ENCODE results near the gene PRKCE.
A peak's percentile ranks its signal among the peaks of the same experiment; 100 is the strongest.

The PRKCE gene

GRCh38 chr2:46007412-46007811 lies 355.9 kb downstream of the PRKCE start:
- DNase-seq = no peak

GRCh38 chr2:46008091-46008870 lies 356.8 kb downstream of the PRKCE start:
- no peak for DNase-seq

GRCh38 chr2:46009315-46009714 lies 357.8 kb downstream of the PRKCE start:
- DNase-seq = no peak

GRCh38 chr2:46009772-46010171 lies 358.3 kb downstream of the PRKCE start:
- DNase-seq = no peak

DNA sequence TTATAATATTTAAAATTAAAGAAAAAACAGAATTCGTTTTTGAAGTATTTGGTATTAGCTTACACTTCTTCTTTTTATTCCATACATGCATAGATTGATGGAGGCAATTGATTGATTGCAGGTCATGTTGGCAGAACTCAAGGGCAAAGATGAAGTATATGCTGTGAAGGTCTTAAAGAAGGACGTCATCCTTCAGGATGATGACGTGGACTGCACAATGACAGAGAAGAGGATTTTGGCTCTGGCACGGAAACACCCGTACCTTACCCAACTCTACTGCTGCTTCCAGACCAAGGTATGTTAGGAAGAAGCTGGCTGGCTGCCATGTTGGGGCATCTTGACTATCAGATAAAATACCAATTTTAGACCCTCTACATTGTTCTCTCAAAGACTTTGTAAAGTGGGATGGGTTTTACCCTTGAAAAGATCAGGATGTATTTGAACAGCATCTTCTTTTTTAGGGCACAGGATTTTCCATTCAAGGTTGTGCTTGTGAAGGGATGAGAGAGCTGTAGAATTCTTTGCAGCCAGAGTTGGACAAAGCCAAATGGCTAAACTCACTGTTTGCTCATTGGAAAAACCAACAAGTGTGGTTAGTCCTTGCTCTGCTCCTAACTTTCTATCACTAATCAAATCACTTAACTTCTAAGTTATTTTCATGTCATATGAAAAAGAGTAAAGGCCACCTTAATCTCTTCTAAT lies 358.9 kb downstream of the PRKCE start:
- no peak for DNase-seq

- DNase-seq = peak; percentile 11
These were observed 359.5 kb downstream of the PRKCE start for GRCh38 chr2:46010925-46011490.

DNA sequence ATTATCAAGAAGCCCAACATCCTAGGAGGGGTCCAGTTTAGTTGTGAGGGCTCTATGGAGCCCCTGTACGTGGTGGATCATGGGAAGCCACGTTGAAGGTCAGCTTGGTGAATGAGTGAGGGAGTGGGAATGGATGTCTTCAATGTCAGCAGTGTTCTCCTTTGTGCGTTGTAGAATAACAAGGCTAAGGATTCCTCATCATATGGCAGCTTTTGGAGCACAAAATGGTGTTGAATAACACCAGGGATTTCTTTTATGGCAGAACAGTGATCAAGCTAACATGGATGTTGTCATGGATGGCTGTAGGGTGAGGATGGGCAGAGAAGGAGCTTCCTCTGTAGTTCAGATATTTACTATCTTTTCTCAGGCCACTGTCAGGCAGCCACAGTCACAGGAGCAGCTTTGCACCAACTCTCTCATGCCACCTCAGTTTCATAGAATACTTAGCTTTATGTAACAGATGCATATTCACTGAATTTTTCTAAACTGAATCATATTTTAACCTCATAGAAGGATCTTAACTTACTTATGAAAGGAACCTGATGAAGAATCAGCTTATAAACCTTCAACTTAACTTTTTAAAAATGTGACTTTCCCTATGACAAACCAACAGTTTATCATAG lies 361.3 kb downstream of the PRKCE start:
- no peak for DNase-seq

GRCh38 chr2:46013726-46014125 lies 362.3 kb downstream of the PRKCE start:
- DNase-seq = no peak

DNA sequence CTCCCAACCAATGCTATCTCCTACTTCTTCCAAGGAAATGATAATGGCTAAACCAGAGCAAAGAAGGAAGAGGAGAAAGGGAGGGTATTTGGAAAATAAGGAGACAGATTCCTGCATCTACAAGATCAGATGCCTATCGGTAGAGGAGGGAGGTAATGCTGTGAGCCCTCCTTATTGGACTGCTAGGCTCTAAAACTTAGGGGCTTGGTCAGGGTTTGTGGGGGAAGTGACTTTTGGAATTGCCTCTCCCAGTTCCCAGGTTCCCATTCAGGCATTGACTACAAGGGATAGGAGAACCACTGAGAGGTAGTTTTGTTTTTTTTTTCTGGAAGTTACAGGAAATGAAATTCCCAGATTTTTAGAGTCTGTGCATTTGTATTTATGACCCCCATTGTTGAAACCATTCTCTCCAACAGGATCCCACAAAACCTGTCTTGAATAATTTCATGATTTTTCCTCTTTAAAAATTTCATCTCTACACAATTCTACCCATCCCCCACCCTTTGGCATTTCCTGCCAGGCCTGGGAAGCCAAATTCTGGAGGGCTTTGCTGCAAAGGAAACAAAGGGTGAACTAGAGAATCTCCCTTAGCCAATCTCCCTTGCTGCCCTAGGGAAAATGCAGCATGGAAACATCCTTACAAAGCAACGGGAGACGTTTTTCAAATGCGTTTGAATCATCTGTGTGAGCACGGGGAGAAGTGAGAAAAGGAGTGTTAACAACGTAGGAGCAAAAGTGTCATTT lies 363.6 kb downstream of the PRKCE start:
- DNase-seq = no peak

- no peak for DNase-seq
These were observed 364.2 kb downstream of the PRKCE start for GRCh38 chr2:46015671-46016070.

- no peak for DNase-seq
These were observed 364.6 kb downstream of the PRKCE start for GRCh38 chr2:46016091-46016490.

- no peak for DNase-seq
These were observed 367.5 kb downstream of the PRKCE start for GRCh38 chr2:46018773-46019591.

DNA sequence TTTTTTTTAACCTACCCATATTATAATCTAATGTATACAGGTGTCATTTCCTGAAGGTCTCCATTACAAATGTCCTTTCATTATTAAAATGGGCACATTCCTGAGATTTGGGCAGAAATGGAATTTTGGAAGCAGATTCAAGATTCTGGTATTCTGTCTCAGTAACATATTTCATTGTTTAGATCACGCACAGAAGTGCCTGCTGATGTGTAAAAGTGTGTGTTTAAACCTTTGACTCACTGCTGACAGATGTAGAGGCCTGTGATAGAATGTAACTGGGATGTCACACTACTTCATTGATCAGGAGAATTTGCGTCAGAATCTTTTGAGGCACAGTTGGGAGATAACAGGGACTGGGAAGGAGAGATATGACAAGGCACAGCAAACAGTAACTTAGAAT lies 368.9 kb downstream of the PRKCE start:
- no peak for DNase-seq

DNA sequence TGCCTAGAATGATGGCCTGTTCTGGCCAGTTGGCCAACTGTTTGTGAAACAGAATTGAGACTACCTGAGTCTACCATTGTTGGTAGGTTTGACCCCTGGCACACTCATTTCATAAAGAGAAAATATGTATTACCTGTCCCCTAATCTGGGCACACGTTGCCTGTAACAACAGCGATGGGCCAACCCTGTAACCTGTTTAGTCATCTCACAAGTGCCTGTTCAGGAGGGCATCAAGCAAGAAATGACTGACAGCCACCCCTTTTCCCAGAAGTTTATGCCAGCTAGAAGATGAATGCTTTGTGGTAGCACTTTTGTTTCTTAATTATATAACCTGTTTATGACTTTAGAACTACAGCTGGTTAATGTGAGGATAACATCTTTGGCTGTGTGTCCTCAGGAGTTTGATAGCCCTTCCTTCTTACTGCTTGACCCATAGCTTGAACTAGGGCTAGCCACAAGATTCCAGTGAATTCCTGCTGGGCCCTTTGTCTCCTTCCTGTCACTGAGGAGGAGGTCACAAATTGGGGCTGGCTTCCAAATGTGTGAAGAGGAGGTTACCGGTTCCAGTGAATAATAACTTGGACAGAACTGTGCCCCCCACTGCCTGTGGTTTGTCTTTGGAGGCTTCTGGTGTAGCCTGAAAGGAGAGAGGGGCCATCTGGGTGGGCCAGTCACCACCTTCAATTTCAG lies 371.8 kb downstream of the PRKCE start:
- DNase-seq = no peak

GRCh38 chr2:46024146-46024779 lies 372.8 kb downstream of the PRKCE start:
- DNase-seq = no peak

DNA sequence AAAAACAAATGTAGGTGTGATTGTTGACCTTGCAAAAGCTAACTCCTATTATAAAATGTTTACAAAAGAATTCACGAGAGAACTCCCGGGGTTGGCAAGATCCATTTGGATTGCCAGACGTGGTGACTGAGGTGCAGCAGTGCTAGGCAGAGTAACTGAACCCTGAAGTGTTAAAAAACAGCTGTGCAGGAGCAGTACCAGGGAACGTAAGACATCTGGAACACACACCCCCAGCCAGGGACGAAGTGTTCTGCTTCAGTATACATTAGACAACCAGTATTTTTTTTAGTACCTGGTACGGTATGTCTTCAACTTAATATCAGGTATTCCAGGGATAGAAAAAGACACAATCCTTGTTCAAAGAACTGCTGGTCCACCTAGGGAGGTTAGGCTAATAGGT lies 373.6 kb downstream of the PRKCE start:
- no peak for DNase-seq

DNA sequence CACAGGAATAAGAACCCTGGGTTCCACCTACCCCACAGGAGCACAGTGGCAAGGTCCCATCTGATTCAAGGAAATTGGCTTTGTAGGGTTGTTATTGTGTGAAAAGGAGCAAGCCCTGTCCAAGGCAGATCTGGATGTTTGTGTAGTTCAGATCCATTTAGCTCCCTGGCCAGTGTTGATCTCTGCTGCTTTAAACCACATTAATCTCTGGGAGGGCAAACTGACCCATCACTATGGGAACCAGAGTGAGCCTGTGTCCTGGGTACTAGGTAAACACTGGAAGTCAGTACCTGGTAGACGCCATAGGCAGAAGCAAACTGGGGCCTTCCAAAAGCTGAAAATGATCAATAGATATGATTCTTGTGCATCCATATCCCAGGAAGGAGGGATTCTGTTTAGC lies 374.2 kb downstream of the PRKCE start:
- no peak for DNase-seq

GRCh38 chr2:46026431-46026830 lies 375.0 kb downstream of the PRKCE start:
- DNase-seq = no peak

DNA sequence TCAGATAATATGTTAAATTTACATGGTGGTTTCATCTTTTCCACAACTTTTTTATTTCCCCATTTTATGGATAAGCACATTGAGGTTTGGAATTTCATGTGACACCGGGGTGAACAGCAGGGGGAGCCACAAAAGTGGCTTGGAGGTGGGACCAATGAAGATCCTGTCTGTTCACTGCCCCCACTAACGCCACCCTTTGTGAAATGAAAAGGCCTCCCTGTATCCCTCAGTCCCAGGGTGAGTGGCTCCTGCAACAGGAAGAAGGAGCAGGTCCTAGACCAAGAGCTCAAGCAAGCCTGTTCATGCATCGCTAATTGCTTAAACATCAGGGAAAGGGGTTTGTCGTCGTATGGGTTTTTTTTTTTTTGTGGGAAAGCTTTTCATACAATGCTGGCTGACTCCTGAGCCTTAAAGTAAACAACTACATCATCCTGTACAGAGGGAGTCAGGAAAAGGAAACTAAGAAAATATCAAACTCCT lies 377.9 kb downstream of the PRKCE start:
- peak; percentile 1 for DNase-seq

- no peak for DNase-seq
These were observed 378.9 kb downstream of the PRKCE start for GRCh38 chr2:46030330-46030729.

Data from NCI-H2029 treated with DMSO at 0.1 percent for 48 hours (cell line).